ENCODE results near the gene TMEM132E. TPM values are rescaled to one million over a fixed set of nuclear protein-coding genes. Genes with fewer than 3 reads are reported as not detected.
A peak's percentile ranks its signal among the peaks of the same experiment; 100 is the strongest.
"Not testable (repeated sequence)": the region's sequence is repeated elsewhere in the genome, so short reads cannot be mapped to it uniquely, and the experiment has no call there.

TMEM132E gene
- total RNA-seq: under 1 TPM in 1 of 2 experiments, not detected in 1; 0.06 TPM

- peak; percentile 12 for DNase-seq
- H3K36me3 Mint-ChIP-seq: no peaks in the 10 kb centered on the region
- peaks cover 2% of the 10 kb centered on the region for H3K4me1 Mint-ChIP-seq
- H3K27ac Mint-ChIP-seq: no peak within 1 kb of the TSS
- H3K9me3 Mint-ChIP-seq: no peaks in the 10 kb centered on the region
- peak within 1 kb of the TSS; percentile 69 for H3K4me3 Mint-ChIP-seq
- H3K27me3 Mint-ChIP-seq: peaks cover 85% of the 10 kb centered on the region
These were observed at the start of gene TMEM132E for GRCh38 chr17:34579017-34579946. TMEM132E (plus strand) TSS chr17:34579582; CDS start chr17:34581077, 1,495 bp downstream.

- Mint-ChIP-seq H3K4me1 (no peaks in the 10 kb centered on the region), H3K27ac (no peak overlapping the region), H3K27me3 (peaks cover 47% of the 10 kb centered on the region), H3K4me3 (no peak overlapping the region), H3K9me3 (no peaks in the 10 kb centered on the region), H3K36me3 (no peaks in the 10 kb centered on the region)
- no peak for DNase-seq
These were observed 48.5 kb upstream of the TMEM132E start for GRCh38 chr17:34530918-34531317.

GRCh38 chr17:34532281-34533065 is 46.9 kb upstream of the TMEM132E start:
- H3K27me3 Mint-ChIP-seq: peaks cover 56% of the 10 kb centered on the region
- H3K4me3 Mint-ChIP-seq: no peak overlapping the region
- H3K9me3 Mint-ChIP-seq: no peaks in the 10 kb centered on the region
- no peaks in the 10 kb centered on the region for H3K4me1 Mint-ChIP-seq
- H3K27ac Mint-ChIP-seq: no peak overlapping the region
- no peaks in the 10 kb centered on the region for H3K36me3 Mint-ChIP-seq
- DNase-seq: no peak

GRCh38 chr17:34533806-34534527 is 45.4 kb upstream of the TMEM132E start:
- Mint-ChIP-seq H3K27ac (no peak overlapping the region), H3K27me3 (peaks cover 52% of the 10 kb centered on the region), H3K4me1 (no peaks in the 10 kb centered on the region)

GRCh38 chr17:34537445-34537844 is 41.9 kb upstream of the TMEM132E start:
- H3K36me3 Mint-ChIP-seq: no peaks in the 10 kb centered on the region
- H3K4me3 Mint-ChIP-seq: no peak overlapping the region
- H3K27me3 Mint-ChIP-seq: peaks cover 54% of the 10 kb centered on the region
- no peak overlapping the region for H3K27ac Mint-ChIP-seq
- H3K4me1 Mint-ChIP-seq: no peaks in the 10 kb centered on the region
- H3K9me3 Mint-ChIP-seq: no peaks in the 10 kb centered on the region
- no peak for DNase-seq

More at GRCh38 chr17:34533806-34534527, 45.4 kb upstream of the TMEM132E start:
- DNase-seq: no peak
- H3K4me3 Mint-ChIP-seq: no peak overlapping the region
- no peaks in the 10 kb centered on the region for H3K9me3 Mint-ChIP-seq
- no peaks in the 10 kb centered on the region for H3K36me3 Mint-ChIP-seq

GRCh38 chr17:34538582-34538981 is 40.8 kb upstream of the TMEM132E start:
- not testable (repeated sequence) for H3K4me3 Mint-ChIP-seq, H3K4me1 Mint-ChIP-seq, H3K27ac Mint-ChIP-seq, H3K36me3 Mint-ChIP-seq, H3K9me3 Mint-ChIP-seq, DNase-seq
- peaks cover 61% of the 10 kb centered on the region for H3K27me3 Mint-ChIP-seq

- H3K4me1 Mint-ChIP-seq: no peaks in the 10 kb centered on the region
- peaks cover 60% of the 10 kb centered on the region for H3K27me3 Mint-ChIP-seq
- H3K9me3 Mint-ChIP-seq: no peaks in the 10 kb centered on the region
These were observed 39.5 kb upstream of the TMEM132E start for GRCh38 chr17:34539881-34540280.

GRCh38 chr17:34542700-34543336 is 36.6 kb upstream of the TMEM132E start:
- peak; percentile 23 for DNase-seq

More at GRCh38 chr17:34539881-34540280, 39.5 kb upstream of the TMEM132E start:
- Mint-ChIP-seq H3K27ac (no peak overlapping the region), H3K4me3 (no peak overlapping the region), H3K36me3 (no peaks in the 10 kb centered on the region)
- no peak for DNase-seq

GRCh38 chr17:34547453-34548063 is 31.8 kb upstream of the TMEM132E start:
- no peak overlapping the region for H3K4me3 Mint-ChIP-seq
- no peak for DNase-seq
- no peak overlapping the region for H3K27ac Mint-ChIP-seq
- no peaks in the 10 kb centered on the region for H3K4me1 Mint-ChIP-seq
- H3K9me3 Mint-ChIP-seq: no peaks in the 10 kb centered on the region
- H3K36me3 Mint-ChIP-seq: no peaks in the 10 kb centered on the region
- peaks cover 20% of the 10 kb centered on the region for H3K27me3 Mint-ChIP-seq

More at GRCh38 chr17:34542700-34543336, 36.6 kb upstream of the TMEM132E start:
- no peaks in the 10 kb centered on the region for H3K9me3 Mint-ChIP-seq
- no peak overlapping the region for H3K27ac Mint-ChIP-seq
- H3K36me3 Mint-ChIP-seq: no peaks in the 10 kb centered on the region
- H3K4me3 Mint-ChIP-seq: no peak overlapping the region
- no peaks in the 10 kb centered on the region for H3K4me1 Mint-ChIP-seq
- H3K27me3 Mint-ChIP-seq: peaks cover 42% of the 10 kb centered on the region

- H3K27me3 Mint-ChIP-seq: peaks cover 13% of the 10 kb centered on the region
- no peak overlapping the region for H3K27ac Mint-ChIP-seq
- DNase-seq: no peak
- no peak overlapping the region for H3K4me3 Mint-ChIP-seq
- H3K36me3 Mint-ChIP-seq: no peaks in the 10 kb centered on the region
- no peaks in the 10 kb centered on the region for H3K4me1 Mint-ChIP-seq
- no peaks in the 10 kb centered on the region for H3K9me3 Mint-ChIP-seq
These were observed 29.4 kb upstream of the TMEM132E start for GRCh38 chr17:34549966-34550365.

- Mint-ChIP-seq H3K36me3 (no peaks in the 10 kb centered on the region), H3K27me3 (peaks cover 14% of the 10 kb centered on the region), H3K9me3 (no peaks in the 10 kb centered on the region), H3K4me1 (no peaks in the 10 kb centered on the region), H3K27ac (no peak overlapping the region), H3K4me3 (no peak overlapping the region)
- no peak for DNase-seq
These were observed 25.5 kb upstream of the TMEM132E start for GRCh38 chr17:34553907-34554306.

- no peak overlapping the region for H3K4me3 Mint-ChIP-seq
- no peaks in the 10 kb centered on the region for H3K4me1 Mint-ChIP-seq
- DNase-seq: no peak
These were observed 23.0 kb upstream of the TMEM132E start for GRCh38 chr17:34556384-34556783.

GRCh38 chr17:34556931-34557330 is 22.5 kb upstream of the TMEM132E start:
- no peaks in the 10 kb centered on the region for H3K4me1 Mint-ChIP-seq
- H3K36me3 Mint-ChIP-seq: no peaks in the 10 kb centered on the region
- no peak overlapping the region for H3K27ac Mint-ChIP-seq
- DNase-seq: no peak
- peaks cover 15% of the 10 kb centered on the region for H3K27me3 Mint-ChIP-seq
- H3K9me3 Mint-ChIP-seq: no peaks in the 10 kb centered on the region
- H3K4me3 Mint-ChIP-seq: no peak overlapping the region

More at GRCh38 chr17:34556384-34556783, 23.0 kb upstream of the TMEM132E start:
- Mint-ChIP-seq H3K27me3 (peaks cover 14% of the 10 kb centered on the region), H3K27ac (no peak overlapping the region), H3K9me3 (no peaks in the 10 kb centered on the region), H3K36me3 (no peaks in the 10 kb centered on the region)

GRCh38 chr17:34561328-34561727 is 18.1 kb upstream of the TMEM132E start:
- no peaks in the 10 kb centered on the region for H3K4me1 Mint-ChIP-seq
- H3K4me3 Mint-ChIP-seq: no peak overlapping the region
- H3K36me3 Mint-ChIP-seq: no peaks in the 10 kb centered on the region
- H3K9me3 Mint-ChIP-seq: no peaks in the 10 kb centered on the region
- no peak for DNase-seq
- H3K27ac Mint-ChIP-seq: no peak overlapping the region
- H3K27me3 Mint-ChIP-seq: peaks cover 13% of the 10 kb centered on the region

Data from activated naive CD8-positive, alpha-beta T cell treated with anti-CD3 and anti-CD28 coated beads for 36 hours (primary cell).